Renal cortex interstitium (tissue), 11 donors: Measurements from ENCODE around the gene TMCC2. TPM values are rescaled to one million over a fixed set of nuclear protein-coding genes. Genes with fewer than 3 reads are reported as not detected.

Source experiments
- DNase-seq, 11 donors: peaks; one replicate each; pipeline ENCODE4 v3.0.0-alpha.2; 2013; ENCODE audit warnings: low read depth in 9 of 11, low spot score in 4 of 11; ENCODE audit errors: extremely low read depth in 1 of 11
- polyA plus RNA-seq, 3 donors: library from polyadenylated mRNA; unstranded; fragments of 120-200 nt; gene quantifications; one replicate each; pipeline ENCODE4 v1.2.1, GENCODE V29; 2013; ENCODE audit not compliant: insufficient read length in 3 of 3

Gene TMCC2
- polyA plus RNA-seq, 3 donors: 7.2 to 8.7 (median 7.9) TPM

GRCh38 chr1:205313563-205314308 is 86.0 kb downstream of the TMCC2 start:
- peak in 3 of 11 donors; percentile 51 for DNase-seq

GRCh38 chr1:205315008-205315618 is 87.4 kb downstream of the TMCC2 start:
- DNase-seq: no peak

- no peak for DNase-seq
Observed at GRCh38 chr1:205316161-205316566, 88.4 kb downstream of the TMCC2 start.

- DNase-seq: peak in 6 of 11 donors; percentile 52 to 81 (median 56)
Observed at GRCh38 chr1:205317311-205317917, 89.7 kb downstream of the TMCC2 start.

- DNase-seq: no peak
Observed at GRCh38 chr1:205318231-205318991, 90.7 kb downstream of the TMCC2 start.

- no peak for DNase-seq
Observed at GRCh38 chr1:205319081-205320018, 91.6 kb downstream of the TMCC2 start.

GRCh38 chr1:205321162-205321958 is 93.6 kb downstream of the TMCC2 start, which contains the start of gene NUAK2:
NUAK2 (minus strand) TSS chr1:205321745; CDS start chr1:205321628, 117 bp downstream.
- DNase-seq: peak in 10 of 11 donors; percentile 63 to 92 (median 84)

- no peak for DNase-seq
Observed at GRCh38 chr1:205321959-205322283, 94.2 kb downstream of the TMCC2 start.

Other genes with a start within 250 kb of the TMCC2 start
- gene CNTN2, start 184.7 kb upstream of the TMCC2 start, polyA plus RNA-seq: under 1 TPM; 0.59 to 0.76 (median 0.72) TPM
- gene TMEM81, start 143.5 kb upstream of the TMCC2 start, polyA plus RNA-seq: 1 to 10 TPM; 3.3 to 5.0 (median 4.0) TPM
- 10 to 100 TPM; 18.7 to 22.1 (median 20.7) TPM for gene RBBP5, start 106.0 kb upstream of the TMCC2 start, polyA plus RNA-seq
- gene DSTYK, start 16.2 kb upstream of the TMCC2 start, polyA plus RNA-seq: 10 to 100 TPM; 18.2 to 20.5 (median 19.6) TPM
- 10 to 100 TPM in 1 of 3 donors, 1 to 10 TPM in 2; 8.0 to 14.9 (median 8.6) TPM for gene NUAK2, start 93.8 kb downstream of the TMCC2 start, polyA plus RNA-seq
- 1 to 10 TPM; 1.2 to 3.1 (median 2.2) TPM for gene KLHDC8A, start 129.0 kb downstream of the TMCC2 start, polyA plus RNA-seq
- 1 to 10 TPM; 2.8 to 3.5 (median 3.3) TPM for gene LEMD1, start 194.1 kb downstream of the TMCC2 start, polyA plus RNA-seq
- 1 to 10 TPM; 3.1 to 3.5 (median 3.2) TPM for gene BLACAT1, start 228.1 kb downstream of the TMCC2 start, polyA plus RNA-seq